GM19468 (cell line): Measurements from ENCODE around the gene STK25.
"Not testable (repeated sequence)": the region's sequence is repeated elsewhere in the genome, so short reads cannot be mapped to it uniquely, and the experiment has no call there.

ENCODE experiments used
- ATAC-seq: cut with Tn5 transposase; IDR thresholded peaks from one replicate; pipeline ENCODE4 v1.9.1; 2021; ENCODE audit warnings: mild to moderate bottlenecking, moderate library complexity, moderate number of reproducible peaks; ENCODE audit not compliant: unreplicated experiment; ENCODE audit errors: extremely low read depth

Gene STK25

DNA sequence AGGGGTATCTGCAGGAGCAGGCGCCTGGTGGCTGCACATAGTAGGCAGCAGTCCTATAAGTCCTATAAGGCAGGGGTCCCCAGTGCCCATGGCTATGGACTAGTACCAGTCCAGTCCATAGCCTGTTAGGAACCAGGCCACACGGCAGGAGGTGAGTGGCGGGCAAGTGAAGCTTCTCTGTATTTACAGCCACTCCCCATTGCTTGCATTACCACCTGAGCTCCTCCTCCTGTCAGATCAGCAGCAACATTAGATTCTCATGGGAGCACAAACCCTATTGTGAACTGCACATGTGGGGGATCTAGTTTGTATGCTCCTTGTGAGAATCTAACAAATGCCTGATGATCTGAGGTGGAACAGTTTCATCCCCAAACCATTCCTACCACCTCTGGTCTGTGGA, 33.1 kb downstream of the STK25 start:
- ATAC-seq: no peak

- no peak for ATAC-seq
Observed at GRCh38 chr2:241473399-241473798, 35.0 kb downstream of the STK25 start.

- ATAC-seq: no peak
Observed at GRCh38 chr2:241469746-241470145, 38.6 kb downstream of the STK25 start.

DNA sequence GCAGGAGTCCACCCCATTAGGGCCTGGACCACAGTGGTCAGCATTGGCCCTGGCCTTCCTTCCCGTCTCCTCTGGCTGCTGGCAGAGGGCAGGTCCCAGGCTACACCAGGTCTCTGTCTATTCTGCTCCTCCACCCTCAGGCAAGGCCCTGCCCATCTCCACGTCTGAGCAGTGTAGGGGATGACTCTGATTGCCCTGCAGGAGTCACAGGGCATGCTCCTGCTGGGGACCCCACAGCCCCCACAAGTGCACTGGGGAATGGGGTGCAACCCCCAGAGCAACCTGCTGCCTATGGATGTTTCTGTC, 40.0 kb downstream of the STK25 start:
- ATAC-seq: no peak

GRCh38 chr2:241467777-241468475, 40.5 kb downstream of the STK25 start:
- no peak for ATAC-seq

GRCh38 chr2:241466230-241466629, 42.2 kb downstream of the STK25 start:
- ATAC-seq: no peak

GRCh38 chr2:241465543-241465942, 42.8 kb downstream of the STK25 start:
- ATAC-seq: no peak

DNA sequence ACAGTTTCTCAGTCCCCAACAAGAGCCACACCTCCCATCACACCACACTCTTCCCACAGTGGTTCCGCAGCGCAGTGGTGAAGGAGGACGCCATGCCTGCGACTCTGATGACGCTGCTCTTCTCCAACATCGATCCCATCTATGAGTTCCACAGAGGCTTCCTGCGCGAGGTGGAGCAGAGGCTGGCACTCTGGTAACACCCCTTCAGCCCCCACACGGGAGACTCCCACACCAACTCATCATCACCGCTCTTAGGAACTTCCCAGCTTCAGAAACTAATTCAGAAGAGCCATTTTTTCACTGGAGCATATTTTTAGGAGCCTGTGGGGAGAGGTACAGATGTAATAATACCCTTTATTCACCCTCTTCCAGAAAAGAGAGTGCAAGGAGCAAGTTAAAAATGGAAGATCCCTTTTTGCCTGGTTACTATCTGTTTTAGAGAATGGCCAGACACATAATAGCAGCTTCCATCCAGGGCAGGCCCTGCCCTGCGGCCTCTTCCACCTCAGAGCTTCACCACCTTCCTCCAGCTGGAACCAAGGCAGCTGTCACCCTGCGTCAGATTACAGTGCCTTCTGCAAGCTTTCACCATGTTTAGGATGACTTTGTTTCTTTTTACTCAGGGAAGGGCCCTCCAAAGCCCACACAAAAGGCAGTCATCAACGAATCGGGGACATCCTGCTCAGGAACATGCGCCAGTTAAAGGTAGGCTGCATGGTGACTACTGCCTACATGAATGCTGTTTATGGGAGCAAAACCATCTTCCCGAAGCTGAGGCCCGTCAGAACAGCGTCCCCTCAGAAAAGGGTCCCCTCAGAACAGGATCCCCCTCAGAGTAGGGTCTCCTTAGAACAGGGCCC, 44.9 kb downstream of the STK25 start:
- no peak for ATAC-seq

- ATAC-seq: no peak
Observed at GRCh38 chr2:241461693-241462677, 46.4 kb downstream of the STK25 start.

GRCh38 chr2:241460631-241461030, 47.8 kb downstream of the STK25 start:
- no peak for ATAC-seq

DNA sequence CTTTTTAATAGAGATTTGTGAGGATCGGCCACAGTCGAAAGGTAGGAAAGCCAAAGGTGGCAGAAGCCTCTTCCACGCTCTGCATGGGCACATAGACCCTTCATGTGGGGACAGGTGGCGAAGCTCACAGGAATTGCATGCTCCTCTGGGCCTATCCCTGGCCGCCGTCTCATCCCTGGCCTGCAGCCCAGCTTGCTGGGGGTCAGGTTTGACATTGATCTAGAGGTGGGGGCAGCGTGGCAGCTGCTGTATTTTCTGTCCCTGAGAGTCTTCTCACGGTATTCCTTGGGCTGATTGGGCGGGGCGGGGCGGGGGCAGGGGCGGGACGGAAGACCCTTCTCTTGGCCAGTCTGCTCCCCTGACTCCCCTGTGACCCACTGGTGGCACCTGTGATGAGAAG, 48.9 kb downstream of the STK25 start:
- ATAC-seq: no peak

DNA sequence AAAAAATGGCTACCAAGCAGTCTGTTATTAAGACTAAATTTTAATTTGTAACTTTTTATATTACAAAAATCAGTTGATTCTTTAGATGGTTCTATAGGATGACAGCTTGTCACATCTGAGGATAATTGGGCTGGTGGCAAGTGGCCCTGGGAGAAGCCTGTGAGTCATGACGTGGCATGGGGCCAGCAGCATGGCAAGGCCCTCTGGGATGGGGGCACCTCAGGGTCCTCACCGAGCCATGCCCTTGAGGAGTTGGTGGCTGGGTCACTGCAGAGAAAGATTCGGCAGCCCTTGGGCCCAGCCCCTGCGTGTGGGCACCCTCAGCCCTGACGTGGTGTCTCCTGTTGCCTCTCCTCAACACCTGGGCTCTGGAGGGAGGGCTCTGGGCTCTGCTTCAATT, 49.7 kb downstream of the STK25 start:
- no peak for ATAC-seq

DNA sequence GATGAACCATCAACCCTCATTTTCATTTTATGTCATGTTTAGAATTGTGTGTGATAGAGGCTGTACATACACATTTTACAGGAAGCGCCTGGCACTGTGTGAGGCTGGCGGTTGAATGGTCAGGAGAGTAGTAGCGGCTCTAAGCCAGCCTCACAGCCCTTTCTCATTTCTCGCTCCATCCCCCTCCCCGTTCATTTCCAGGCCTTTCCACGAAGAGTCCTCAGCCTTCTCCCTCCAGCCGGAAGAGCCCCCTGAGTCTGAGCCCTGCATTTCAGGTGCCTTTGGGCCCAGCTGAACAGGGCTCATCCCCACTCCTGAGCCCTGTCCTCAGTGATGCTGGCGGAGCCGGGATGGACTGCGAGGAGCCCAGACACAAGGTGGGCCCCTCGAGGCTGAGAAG, 51.8 kb downstream of the STK25 start:
- no peak for ATAC-seq

- no peak for ATAC-seq
Observed at GRCh38 chr2:241454837-241455485, 53.4 kb downstream of the STK25 start.

DNA sequence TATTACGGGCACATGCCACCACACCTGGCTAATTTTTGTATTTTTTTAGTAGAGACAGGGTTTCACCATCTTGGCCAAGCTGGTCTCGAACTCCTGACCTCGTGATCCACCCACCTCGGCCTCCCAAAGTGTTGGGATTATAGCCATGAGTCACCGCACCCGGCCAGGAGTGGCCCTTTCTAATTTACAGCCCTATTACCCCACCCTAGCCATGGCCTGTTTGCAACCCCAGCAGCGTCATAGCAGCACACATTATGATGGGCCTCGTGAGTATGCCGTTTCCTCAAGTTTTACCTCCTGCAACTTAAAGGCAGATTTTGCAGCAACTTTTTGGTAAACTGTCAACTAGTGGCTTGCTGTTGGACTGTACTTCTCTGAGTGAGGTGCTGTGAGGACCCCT, 54.5 kb downstream of the STK25 start:
- not testable (repeated sequence) for ATAC-seq

GRCh38 chr2:241451840-241452506, 56.4 kb downstream of the STK25 start:
- ATAC-seq: no peak

DNA sequence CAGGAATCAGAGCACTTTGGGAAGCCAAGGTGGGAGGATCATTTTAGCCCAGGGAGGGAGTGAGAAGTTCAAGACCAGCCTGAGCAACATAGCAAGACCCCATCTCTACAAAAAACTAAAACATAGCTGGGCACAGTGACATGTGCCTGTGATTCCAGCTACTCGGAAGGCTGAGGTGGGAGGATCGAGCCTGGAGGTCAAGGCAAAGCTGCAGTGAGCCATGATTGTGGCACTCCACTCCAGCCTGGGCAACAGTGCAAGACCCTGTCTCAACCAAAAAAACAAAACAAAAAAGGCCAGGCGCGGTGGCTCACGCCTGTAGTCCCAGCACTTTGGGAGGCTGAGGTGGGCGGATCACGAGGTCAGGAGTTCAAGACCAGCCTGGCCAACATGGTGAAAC, 58.3 kb downstream of the STK25 start:
- not testable (repeated sequence) for ATAC-seq

DNA sequence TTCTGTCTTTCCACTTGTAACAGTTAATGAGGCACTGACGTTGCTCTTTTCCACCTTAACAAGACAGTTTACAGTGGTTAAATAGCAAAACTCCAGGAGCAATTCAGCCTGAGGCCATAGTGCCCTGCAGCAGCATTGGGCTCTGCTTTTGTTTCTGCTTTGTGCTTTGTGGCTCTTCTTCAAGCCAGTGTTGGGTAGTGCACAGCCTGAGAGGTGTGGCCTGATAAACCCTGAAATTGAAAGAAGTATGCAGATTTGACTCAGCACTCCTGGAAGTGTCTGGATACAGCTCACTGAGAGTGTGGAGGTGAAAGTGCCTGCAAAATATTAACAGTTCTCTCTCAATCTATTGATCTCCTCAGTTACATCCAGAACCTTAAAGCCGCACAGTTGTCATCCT, 63.0 kb downstream of the STK25 start:
- peak; percentile 46 for ATAC-seq

- peak; percentile 73 for ATAC-seq
Observed at GRCh38 chr2:241443486-241444223, 64.7 kb downstream of the STK25 start.
